SK-N-SH (cell line): ENCODE data around the gene FRYL. TPM values are rescaled to one million over a fixed set of nuclear protein-coding genes. Genes with fewer than 3 reads are reported as not detected.

Experiments
- CTCF ChIA-PET: fragments of 300-600, 350-600 bp; formaldehyde crosslinking; extraction: SDS; loops from one replicate; lab custom pipeline; 2021; lab: Yijun Ruan, JAX
- POLR2A ChIA-PET: fragments of 350-600 bp; sonication (Branson Sonifier 250); formaldehyde crosslinking; extraction: SDS; loops from one replicate; lab custom pipeline; 2020; ENCODE audit warnings: antibody characterized with exemption, inconsistent platforms; lab: Yijun Ruan, JAX
- DNase-seq: peaks from one replicate; pipeline ENCODE4 v3.0.0; 2012
- H2AFZ ChIP-seq: fragments of 200-600 bp; sonication (generic); 2 replicates; pipeline ENCODE4 v1.8.1; 2016; ENCODE audit warnings: antibody characterized with exemption, mild to moderate bottlenecking, low read depth
- H3F3A ChIP-seq: fragments of 200-600 bp; sonication (generic); replicated peaks from 2 replicates; pipeline ENCODE3; 2016; ENCODE audit warnings: antibody characterized with exemption, mild to moderate bottlenecking; ENCODE audit not compliant: insufficient read depth
- H3K27ac ChIP-seq, 2 experiments: fragments of 200-500 bp in 1 of 2; fragments of 200-600 bp in 1 of 2; sonication (Bioruptor generic) in 1 of 2; sonication (generic), shearing (Covaris generic) in 1 of 2; 2 replicates each; pipeline versions ENCODE4 v1.5.1 to v1.6.1; 2014 to 2016; ENCODE audit warnings: low read depth in 2 of 2, inconsistent platforms in 1 of 2, low read length in 1 of 2, mild to moderate bottlenecking in 1 of 2, mixed read lengths in 1 of 2
- H3K27me3 ChIP-seq: fragments of 200-600 bp; sonication (generic), shearing (Covaris generic); 2 replicates; pipeline ENCODE4 v1.6.1; 2016; ENCODE audit warnings: mixed run types; ENCODE audit not compliant: insufficient read depth
- H3K36me3 ChIP-seq, 2 experiments: fragments of 200-500 bp in 1 of 2; fragments of 200-600 bp in 1 of 2; sonication (Bioruptor generic) in 1 of 2; sonication (generic) in 1 of 2; replicated peaks in 1 of 2; 2 replicates each; pipeline versions ENCODE3 to v1.5.1; 2014 to 2016; ENCODE audit warnings: low read length in 1 of 2, mild to moderate bottlenecking in 1 of 2; ENCODE audit not compliant: insufficient read depth in 2 of 2, control insufficient read depth in 1 of 2
- H3K4me1 ChIP-seq, 2 experiments: fragments of 200-500 bp in 1 of 2; fragments of 200-600 bp in 1 of 2; sonication (Bioruptor generic) in 1 of 2; sonication (generic), shearing (Covaris generic) in 1 of 2; 2 replicates each; pipeline versions ENCODE4 v1.5.1 to v1.6.1; 2014 to 2016; ENCODE audit warnings: low read depth in 1 of 2, low read length in 1 of 2, mixed run types in 1 of 2; ENCODE audit not compliant: insufficient read depth in 2 of 2, control insufficient read depth in 1 of 2
- H3K4me2 ChIP-seq: fragments of 200-600 bp; sonication (generic), shearing (Covaris generic); 2 replicates; pipeline ENCODE4 v1.6.1; 2017; ENCODE audit warnings: mixed run types
- H3K4me3 ChIP-seq, 2 experiments: fragments of 200-500 bp in 1 of 2; fragments of 200-600 bp in 1 of 2; sonication (Bioruptor generic) in 1 of 2; sonication (generic), shearing (Covaris generic) in 1 of 2; 2 replicates each; pipeline versions ENCODE4 v1.5.1 to v1.8.1; 2014 to 2016; ENCODE audit warnings: low read depth in 2 of 2, inconsistent platforms in 1 of 2, low read length in 1 of 2, mild to moderate bottlenecking in 1 of 2, mixed read lengths in 1 of 2, moderate library complexity in 1 of 2
- H3K79me2 ChIP-seq: fragments of 200-600 bp; sonication (generic); 2 replicates; pipeline ENCODE4 v1.8.1; 2017; ENCODE audit warnings: mild to moderate bottlenecking; ENCODE audit not compliant: insufficient read depth
- H3K9ac ChIP-seq: fragments of 200-600 bp; sonication (generic); 2 replicates; pipeline ENCODE4 v1.6.1; 2017; ENCODE audit warnings: mixed run types
- H3K9me2 ChIP-seq: fragments of 200-600 bp; sonication (generic); 2 replicates; pipeline ENCODE4 v1.6.1; 2017; ENCODE audit warnings: mixed run types
- H3K9me3 ChIP-seq: fragments of 200-600 bp; sonication (generic); 2 replicates; pipeline ENCODE4 v1.6.1; 2017; ENCODE audit warnings: mixed run types, mild to moderate bottlenecking, moderate library complexity
- H4K20me1 ChIP-seq: fragments of 200-600 bp; sonication (generic); 2 replicates; pipeline ENCODE4 v1.6.1; 2017; ENCODE audit warnings: mild to moderate bottlenecking, mixed run types; ENCODE audit not compliant: insufficient read depth
- CHD2 ChIP-seq: fragments of 150-350 bp; IDR thresholded peaks from 2 replicates; pipeline ENCODE4 v1.6.1; 2018; ENCODE audit warnings: low read length; ENCODE audit not compliant: partially characterized antibody
- EP300 ChIP-seq, 2 experiments: IDR thresholded peaks; 2 replicates each; pipeline versions ENCODE4 v1.4.0 to v1.6.1; 2012; ENCODE audit warnings: borderline replicate concordance in 1 of 2, low read depth in 1 of 2, low read length in 1 of 2
- FOXJ3 ChIP-seq: sonication (generic); formaldehyde crosslinking; IDR thresholded peaks from 2 replicates; pipeline ENCODE4 v1.5.1; 2020; ENCODE audit warnings: mild to moderate bottlenecking, missing genetic modification reagents
- NFIC ChIP-seq: IDR thresholded peaks from 2 replicates; pipeline ENCODE4 v1.4.0; 2012; ENCODE audit warnings: borderline replicate concordance
- REST ChIP-seq: IDR thresholded peaks from 2 replicates; pipeline ENCODE4 v1.6.1; 2012; ENCODE audit warnings: mild to moderate bottlenecking, low read depth, low read length, moderate library complexity
- RFX5 ChIP-seq: IDR thresholded peaks from 2 replicates; pipeline ENCODE4 v1.6.1; 2012; ENCODE audit warnings: mild to moderate bottlenecking, improper control_type of control experiment, low read length
- RXRA ChIP-seq: IDR thresholded peaks from 2 replicates; pipeline ENCODE4 v1.4.0; 2012; ENCODE audit warnings: low read depth, mild to moderate bottlenecking, borderline replicate concordance
- YY1 ChIP-seq: IDR thresholded peaks from 2 replicates; pipeline ENCODE4 v1.4.0; 2012; ENCODE audit warnings: low read depth, mild to moderate bottlenecking
- WGBS: methylation state at CpG from one replicate; pipeline ENCODE4 v1.1.6; 2017; ENCODE audit warnings: low lambda C conversion rate; 5-methylcytosine and 5-hydroxymethylcytosine counted together
- polyA plus RNA-seq, 3 experiments: library from polyadenylated mRNA; depleted of rRNA; stranded (reverse); fragments of >200 nt; gene quantifications; 2 replicates each; pipeline ENCODE4 v1.2.3, GENCODE V29; 2012

Gene FRYL
- polyA plus RNA-seq, 1 of the 3 experiments (the other 2 are of a cell fraction): 8.2 TPM

GRCh38 chr4:48498895-48499294 is 281.2 kb downstream of the FRYL start:
- Histone ChIP-seq H3K27me3 (no peaks in the 10 kb centered on the region), H3K4me3 (no peak overlapping the region), H3K9ac (no peak overlapping the region)
- TF ChIP-seq RXRA (no peak), RFX5 (no peak), EP300 (IDR thresholded peaks at IDR 0.05; ENCODE audit: borderline replicate concordance in 1 of 2, low read depth in 1 of 2, low read length in 1 of 2) (no peak), REST (no peak), CHD2 (no peak), YY1 (no peak), NFIC (no peak)
- TF ChIP-seq, all 33 proteins: peak for 0
- H3K79me2 ChIP-seq: no peaks in the 10 kb centered on the region
- H3K9me2 ChIP-seq: no peaks in the 10 kb centered on the region
- H3K9me3 ChIP-seq: no peaks in the 10 kb centered on the region
- no peak overlapping the region for H2AFZ ChIP-seq
- ChIA-PET POLR2A (no interaction called here), CTCF (interaction anchor here (1.0 to 2.7 kb wide), 2 partner anchors 11 to 47 kb away, joined by 3 to 9 read pairs; no protein-coding TSS in a partner anchor)
- H3K4me2 ChIP-seq: no peak overlapping the region
- DNase-seq: no peak
- no peaks in the 10 kb centered on the region; a peak in 1 of 4 replicates for H3K4me1 ChIP-seq
- H3K27ac ChIP-seq: no peak overlapping the region
- peaks cover 7% of the 10 kb centered on the region for H3F3A ChIP-seq
- peaks cover 41 to 59% of the 10 kb centered on the region in 2 experiments for H3K36me3 ChIP-seq
- 95% methylated on average over 4 of the region's 4 CpGs for WGBS
- H4K20me1 ChIP-seq: no peaks in the 10 kb centered on the region

GRCh38 chr4:48495941-48496340 is 284.1 kb downstream of the FRYL start:
- no peak for DNase-seq
- H3K4me2 ChIP-seq: no peak overlapping the region
- H3K27ac ChIP-seq: no peak overlapping the region
- peaks cover 23 to 49% of the 10 kb centered on the region in 2 experiments for H3K36me3 ChIP-seq
- H3K9me3 ChIP-seq: no peaks in the 10 kb centered on the region
- H4K20me1 ChIP-seq: no peaks in the 10 kb centered on the region
- no peak overlapping the region for H3K9ac ChIP-seq
- no peaks in the 10 kb centered on the region for H3K4me1 ChIP-seq
- no peaks in the 10 kb centered on the region for H3F3A ChIP-seq
- CTCF ChIA-PET: interaction anchor here (1.8 kb wide), 1 partner anchor 9 kb away, joined by 5 read pairs; no protein-coding TSS in a partner anchor
- no peak overlapping the region for H2AFZ ChIP-seq
- no peaks in the 10 kb centered on the region for H3K9me2 ChIP-seq
- H3K4me3 ChIP-seq: no peak overlapping the region
- no peak for TF ChIP-seq FOXJ3 (CRISPR knock-in tag)
- TF ChIP-seq, all 33 proteins: peak for 0
- POLR2A ChIA-PET: no interaction called here
- Histone ChIP-seq H3K79me2 (no peaks in the 10 kb centered on the region), H3K27me3 (no peaks in the 10 kb centered on the region)
- WGBS: 86% methylated on average over 2 of the region's 2 CpGs
